BJ (cell line): ENCODE measurements around the gene RFXANK. TPM values are rescaled to one million over a fixed set of nuclear protein-coding genes. Genes with fewer than 3 reads are reported as not detected.

Source experiments
- CTCF ChIA-PET: fragments of 350-600 bp; formaldehyde crosslinking; extraction: SDS; loops from one replicate; lab custom pipeline; 2021; ENCODE audit warnings: antibody characterized with exemption, inconsistent platforms; lab: Yijun Ruan, JAX
- POLR2A ChIA-PET: fragments of 300-600 bp; sonication (Branson Sonifier 250); formaldehyde crosslinking; extraction: SDS; loops from one replicate; lab custom pipeline; 2021; ENCODE audit warnings: antibody characterized with exemption; lab: Charles Lee
- DNase-seq: peaks from one replicate; pipeline ENCODE4 v3.0.0-alpha.2; 2011; ENCODE audit warnings: low read depth
- H3K27me3 ChIP-seq: 2 replicates; pipeline ENCODE4 v1.6.0; 2011; ENCODE audit warnings: low read length; ENCODE audit not compliant: control insufficient read depth, insufficient read depth
- H3K36me3 ChIP-seq: 2 replicates; pipeline ENCODE4 v1.5.1; 2011; ENCODE audit warnings: low read length; ENCODE audit not compliant: control insufficient read depth, insufficient read depth
- H3K4me3 ChIP-seq: 2 replicates; pipeline ENCODE4 v1.5.1; 2011; ENCODE audit warnings: low read depth, mild to moderate bottlenecking, control low read depth, low read length
- CTCF ChIP-seq: IDR thresholded peaks from 2 replicates; pipeline ENCODE4 v1.5.1; 2011; ENCODE audit warnings: low read depth, mild to moderate bottlenecking, control low read depth, inconsistent platforms, low read length, moderate library complexity; ENCODE audit not compliant: insufficient read depth
- polyA plus RNA-seq: library from polyadenylated mRNA; depleted of rRNA; stranded (reverse); fragments of >200 nt; gene quantifications from 2 replicates; pipeline ENCODE4 v1.2.3, GENCODE V29; 2011; rRNA removed
- small RNA-seq: library from RNA; depleted of rRNA; stranded (forward); fragments of <200 nt; gene quantifications from one replicate; pipeline ENCODE3, GENCODE V24; 2012; ENCODE audit warnings: low replicate concordance, low read depth; ENCODE audit not compliant: insufficient read length

RFXANK gene
- polyA plus RNA-seq, 1 experiment = 72.5 TPM

DNA sequence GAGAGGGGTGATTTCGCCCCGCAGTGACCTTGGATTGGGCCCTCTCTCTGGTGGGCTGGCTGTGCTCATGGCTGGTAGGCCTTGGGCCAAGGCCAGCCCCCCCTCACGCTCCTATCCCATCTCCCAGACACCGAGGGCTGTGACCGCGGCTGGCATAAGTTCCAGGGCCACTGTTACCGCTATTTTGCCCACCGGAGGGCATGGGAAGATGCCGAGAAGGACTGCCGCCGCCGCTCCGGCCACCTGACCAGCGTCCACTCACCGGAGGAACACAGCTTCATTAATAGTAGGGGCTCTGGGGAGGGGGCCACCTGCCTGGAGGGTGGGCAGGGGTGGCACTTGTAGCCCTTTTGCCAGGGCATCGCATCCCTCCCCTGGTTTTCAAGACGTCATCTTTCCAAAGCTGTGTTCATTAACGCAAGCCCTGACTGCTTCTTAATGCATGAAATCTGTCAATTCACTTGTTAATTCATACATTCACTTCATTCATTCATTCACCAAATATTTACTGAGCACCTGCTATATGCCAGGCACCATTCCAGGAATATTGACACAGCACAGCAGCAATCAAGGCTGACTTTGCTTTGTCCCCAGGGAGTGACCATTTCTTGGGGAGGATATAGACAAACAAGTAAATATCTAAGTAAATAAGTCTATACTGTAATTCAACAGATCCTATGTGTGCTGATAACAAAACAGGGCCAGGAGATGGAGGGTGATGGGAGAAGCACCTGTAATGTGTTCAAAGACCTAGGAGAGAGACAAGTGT lies 46.3 kb downstream of the RFXANK start:
- CTCF ChIA-PET = no interaction called here
- POLR2A ChIA-PET = no interaction called here
- no peak for DNase-seq
- Histone ChIP-seq H3K36me3 (no peaks in the 10 kb centered on the region), H3K27me3 (no peaks in the 10 kb centered on the region), H3K4me3 (no peak overlapping the region)
- no peak for TF ChIP-seq CTCF

DNA sequence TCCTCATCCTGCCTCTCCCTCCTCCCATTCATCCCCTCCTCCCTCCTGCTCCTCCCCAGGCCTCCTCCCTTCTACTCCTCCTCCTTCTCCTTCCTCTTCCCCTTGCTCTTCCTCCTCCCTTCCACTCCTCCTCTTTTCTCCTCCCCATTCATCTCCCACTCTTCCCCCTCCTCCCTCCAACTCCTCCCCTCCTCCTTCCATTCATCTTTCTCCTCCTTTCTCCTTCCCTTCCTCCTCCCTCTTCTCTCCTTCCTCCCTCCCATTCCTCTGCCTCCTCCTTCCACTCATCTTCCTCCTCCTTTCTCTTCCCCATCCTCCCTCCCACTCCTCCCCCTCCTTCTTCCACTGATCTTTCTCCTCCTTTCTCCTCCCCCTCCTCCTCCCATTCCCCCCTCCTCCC lies 47.6 kb downstream of the RFXANK start:
- CTCF ChIA-PET = no interaction called here
- TF ChIP-seq CTCF = no peak
- H3K4me3 ChIP-seq = no peak overlapping the region
- DNase-seq = no peak
- H3K36me3 ChIP-seq = no peaks in the 10 kb centered on the region
- POLR2A ChIA-PET = no interaction called here
- H3K27me3 ChIP-seq = no peaks in the 10 kb centered on the region

GRCh38 chr19:19240476-19240875 lies 48.4 kb downstream of the RFXANK start:
- TF ChIP-seq CTCF = no peak
- Histone ChIP-seq H3K4me3 (no peak overlapping the region), H3K36me3 (no peaks in the 10 kb centered on the region), H3K27me3 (no peaks in the 10 kb centered on the region)
- no peak for DNase-seq
- CTCF ChIA-PET = no interaction called here
- POLR2A ChIA-PET = no interaction called here

GRCh38 chr19:19250196-19250801 lies 58.2 kb downstream of the RFXANK start:
- POLR2A ChIA-PET = no interaction called here
- no peak for TF ChIP-seq CTCF
- no peaks in the 10 kb centered on the region for H3K36me3 ChIP-seq
- CTCF ChIA-PET = no interaction called here
- no peak overlapping the region for H3K4me3 ChIP-seq
- H3K27me3 ChIP-seq = peaks cover 6% of the 10 kb centered on the region
- no peak for DNase-seq

Small RNA genes within 50 kb of the gene (small RNA-seq; reads per million reads assigned to genes)
- gene RNU6-1028P = not detected

Other genes starting within 250 kb of the RFXANK start
- 33.0 and 37.4 TPM in 2 replicates for gene SUGP2, start 158.7 kb upstream of the RFXANK start, polyA plus RNA-seq
- 20.7 and 31.5 TPM in 2 replicates for gene ARMC6, start 158.7 kb upstream of the RFXANK start, polyA plus RNA-seq
- 3.8 and 5.8 TPM in 2 replicates for gene SLC25A42, start 128.3 kb upstream of the RFXANK start, polyA plus RNA-seq
- gene TMEM161A, start 53.8 kb upstream of the RFXANK start, polyA plus RNA-seq = 23.6 and 40.1 TPM in 2 replicates
- 0.10 and 0.39 TPM in 2 replicates for gene MEF2B, start 22.0 kb upstream of the RFXANK start, polyA plus RNA-seq
- 23.2 and 27.5 TPM in 2 replicates for gene BORCS8, start 106 bp upstream of the RFXANK start, polyA plus RNA-seq
- gene NR2C2AP, start 11.2 kb downstream of the RFXANK start, polyA plus RNA-seq = 10.0 and 12.1 TPM in 2 replicates
- not detected in 2 replicates for gene NCAN, start 19.7 kb downstream of the RFXANK start, polyA plus RNA-seq
- gene TM6SF2, start 81.0 kb downstream of the RFXANK start, polyA plus RNA-seq = 3.1 and 5.6 TPM in 2 replicates
- 28.9 and 34.1 TPM in 2 replicates for gene SUGP1, start 128.3 kb downstream of the RFXANK start, polyA plus RNA-seq
- 16.0 and 25.9 TPM in 2 replicates for gene MAU2, start 128.6 kb downstream of the RFXANK start, polyA plus RNA-seq
- 18.2 and 24.2 TPM in 2 replicates for gene GATAD2A, start 213.4 kb downstream of the RFXANK start, polyA plus RNA-seq